SK-N-SH treated with all-trans-retinoic acid at 6 μM for 48 hours (cell line): ENCODE data around the gene PDCD1LG2.

Experiments
- CSRNP3 ChIP-seq: fragments of 250-450 bp; sonication (Bioruptor Pico); IDR thresholded peaks from 2 replicates; pipeline ENCODE4 v1.5.1; 2021; ENCODE audit warnings: mild to moderate bottlenecking, moderate library complexity
- PPARA ChIP-seq: fragments of 250-450 bp; sonication (Bioruptor Pico); IDR thresholded peaks from 2 replicates; pipeline ENCODE4 v1.5.0; 2020; ENCODE audit warnings: mild to moderate bottlenecking, borderline replicate concordance
- ZFP3 ChIP-seq: fragments of 250-450 bp; sonication (Bioruptor Pico); IDR thresholded peaks from 2 replicates; pipeline ENCODE4 v1.5.0; 2020; ENCODE audit warnings: mild to moderate bottlenecking, moderate library complexity
- ZNF8 ChIP-seq: fragments of 450-650 bp; formaldehyde crosslinking; IDR thresholded peaks from 2 replicates; pipeline ENCODE4 v1.5.0; 2020; ENCODE audit warnings: mild to moderate bottlenecking, moderate library complexity

DNA sequence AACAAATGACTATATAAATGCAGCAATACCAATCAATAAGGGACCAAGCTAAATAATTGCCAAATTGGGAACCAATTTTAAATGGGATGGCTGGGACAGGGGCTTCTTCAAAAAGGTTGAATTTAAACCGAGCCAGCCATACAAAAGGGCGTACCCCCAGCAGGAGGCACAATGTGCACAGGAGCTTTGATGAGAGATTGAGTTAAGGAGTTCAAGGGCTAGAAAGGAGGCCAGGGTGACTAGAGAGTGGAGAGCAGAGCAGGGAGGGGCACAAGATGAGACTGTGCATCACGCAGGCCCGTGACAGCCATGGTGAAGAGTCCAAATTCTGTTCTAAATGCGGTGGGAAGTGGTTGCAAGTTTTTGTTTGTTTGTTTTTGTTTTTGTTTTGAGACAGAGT lies 23.3 kb upstream of the PDCD1LG2 start:
- TF ChIP-seq ZFP3 (CRISPR knock-in tag): no peak
- no peak for TF ChIP-seq CSRNP3 (CRISPR knock-in tag)
- TF ChIP-seq PPARA: no peak
- TF ChIP-seq ZNF8 (CRISPR knock-in tag): no peak
